Measurements from ENCODE around the gene PARP16.

GRCh38 chr15:65286069-65286703 is 497 bp downstream of the PARP16 start:
- no peak for TF ChIP-seq POLR2AphosphoS5 (IDR thresholded peaks at IDR 0.05; ENCODE audit: low read depth, low read length)
- TF ChIP-seq, protein P1, sequence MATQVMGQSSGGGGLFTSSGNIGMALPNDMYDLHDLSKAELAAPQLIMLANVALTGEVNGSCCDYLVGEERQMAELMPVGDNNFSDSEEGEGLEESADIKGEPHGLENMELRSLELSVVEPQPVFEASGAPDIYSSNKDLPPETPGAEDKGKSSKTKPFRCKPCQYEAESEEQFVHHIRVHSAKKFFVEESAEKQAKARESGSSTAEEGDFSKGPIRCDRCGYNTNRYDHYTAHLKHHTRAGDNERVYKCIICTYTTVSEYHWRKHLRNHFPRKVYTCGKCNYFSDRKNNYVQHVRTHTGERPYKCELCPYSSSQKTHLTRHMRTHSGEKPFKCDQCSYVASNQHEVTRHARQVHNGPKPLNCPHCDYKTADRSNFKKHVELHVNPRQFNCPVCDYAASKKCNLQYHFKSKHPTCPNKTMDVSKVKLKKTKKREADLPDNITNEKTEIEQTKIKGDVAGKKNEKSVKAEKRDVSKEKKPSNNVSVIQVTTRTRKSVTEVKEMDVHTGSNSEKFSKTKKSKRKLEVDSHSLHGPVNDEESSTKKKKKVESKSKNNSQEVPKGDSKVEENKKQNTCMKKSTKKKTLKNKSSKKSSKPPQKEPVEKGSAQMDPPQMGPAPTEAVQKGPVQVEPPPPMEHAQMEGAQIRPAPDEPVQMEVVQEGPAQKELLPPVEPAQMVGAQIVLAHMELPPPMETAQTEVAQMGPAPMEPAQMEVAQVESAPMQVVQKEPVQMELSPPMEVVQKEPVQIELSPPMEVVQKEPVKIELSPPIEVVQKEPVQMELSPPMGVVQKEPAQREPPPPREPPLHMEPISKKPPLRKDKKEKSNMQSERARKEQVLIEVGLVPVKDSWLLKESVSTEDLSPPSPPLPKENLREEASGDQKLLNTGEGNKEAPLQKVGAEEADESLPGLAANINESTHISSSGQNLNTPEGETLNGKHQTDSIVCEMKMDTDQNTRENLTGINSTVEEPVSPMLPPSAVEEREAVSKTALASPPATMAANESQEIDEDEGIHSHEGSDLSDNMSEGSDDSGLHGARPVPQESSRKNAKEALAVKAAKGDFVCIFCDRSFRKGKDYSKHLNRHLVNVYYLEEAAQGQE (IDR thresholded peaks at IDR 0.05; ENCODE audit: insufficient read depth in 1 of 2, low read depth in 2 of 2, low read length in 2 of 2) = no peak
